Upper lobe of right lung (tissue), 1 donor: ENCODE results near the gene MRPL9. TPM values are rescaled to one million over a fixed set of nuclear protein-coding genes. Genes with fewer than 3 reads are reported as not detected.

ENCODE experiments used
- ATAC-seq: fragments of 200-7000 bp; cut with Tn5 transposase; one replicate; pipeline ENCODE4 v1.9.1; 2020; ENCODE audit warnings: mild to moderate bottlenecking, moderate library complexity
- DNase-seq: peaks from one replicate; pipeline ENCODE4 v3.0.0-alpha.2; 2020
- H3K27ac ChIP-seq: fragments of 200-600 bp; one replicate; pipeline ENCODE4 v1.8.0; 2022
- H3K27me3 ChIP-seq: fragments of 200-600 bp; one replicate; pipeline ENCODE4 v1.8.0; 2022; ENCODE audit warnings: mild to moderate bottlenecking
- H3K36me3 ChIP-seq: fragments of 200-600 bp; one replicate; pipeline ENCODE4 v1.8.0; 2022
- H3K4me1 ChIP-seq: fragments of 200-600 bp; one replicate; pipeline ENCODE4 v1.8.0; 2022
- H3K4me3 ChIP-seq: fragments of 200-600 bp; one replicate; pipeline ENCODE4 v1.8.0; 2022; ENCODE audit warnings: mild to moderate bottlenecking
- H3K9me3 ChIP-seq: fragments of 200-600 bp; one replicate; pipeline ENCODE4 v1.8.0; 2022
- CTCF ChIP-seq: fragments of 200-600 bp; IDR thresholded peaks from one replicate; pipeline ENCODE4 v1.8.0; 2022; ENCODE audit warnings: antibody characterized with exemption
- intact Hi-C: fragments of 100-400 bp; cut with DNase I; formaldehyde crosslinking; loops from one replicate; pipeline ENCODE4 v1.11.0; 2022
- long read RNA-seq: library from polyadenylated mRNA; unstranded; transcript quantifications from one replicate; pipeline ENCODE4 v2.0.0, GENCODE V29; 2021
- total RNA-seq: library from RNA; stranded (reverse); fragmentation: NEBNext Ultra II Directional; extraction: Animal tissue kit (Norgen Biotek cat#: 25700); gene quantifications from one replicate; pipeline ENCODE4 v1.2.1, GENCODE V29; 2021
- donor health status: DM: no; HTN: yes; CAD: no; lungs with severe emphysema.

The MRPL9 gene
- 54.6 TPM for total RNA-seq
- long read RNA-seq, transcript MRPL9-202 (7 exons, 1,296 nt): major isoform, 29 of 49 reads
- long read RNA-seq, transcript MRPL9-201 (6 exons, 882 nt): minor isoform, 5 of 49 reads
- long read RNA-seq, partial matches to known transcripts: 5 of 49 reads
- long read RNA-seq, other reads (novel, unspliced or antisense): 8 of 49 reads

GRCh38 chr1:151762941-151763921 is at the start of gene MRPL9:
TSS of gene MRPL9 (minus strand) at chr1:151763496. CDS start at chr1:151763479, 17 bp downstream.
- Histone ChIP-seq H3K4me3 (peak within 1 kb of the TSS; percentile 67), H3K9me3 (no peaks in the 10 kb centered on the region), H3K27me3 (no peaks in the 10 kb centered on the region), H3K36me3 (peaks cover 38% of the 10 kb centered on the region), H3K27ac (peak within 1 kb of the TSS; percentile 91), H3K4me1 (peaks cover 11% of the 10 kb centered on the region)
- TF ChIP-seq CTCF: no peak
- DNase-seq (peak; percentile 92), ATAC-seq (peak; percentile 98)
- intact Hi-C loops: no loop called here

- DNase-seq: peak; percentile 25
- no peak for TF ChIP-seq CTCF
- no peak for ATAC-seq
- intact Hi-C loops: no loop called here
- no peaks in the 10 kb centered on the region for H3K27me3 ChIP-seq
- H3K36me3 ChIP-seq: no peaks in the 10 kb centered on the region
- no peaks in the 10 kb centered on the region for H3K4me1 ChIP-seq
- no peak overlapping the region for H3K27ac ChIP-seq
- H3K4me3 ChIP-seq: no peak overlapping the region
- H3K9me3 ChIP-seq: no peaks in the 10 kb centered on the region
Observed at GRCh38 chr1:151811181-151811580, 47.9 kb upstream of the MRPL9 start.

- Histone ChIP-seq H3K27me3 (no peaks in the 10 kb centered on the region), H3K4me3 (no peak overlapping the region), H3K27ac (no peak overlapping the region), H3K4me1 (no peaks in the 10 kb centered on the region), H3K36me3 (no peaks in the 10 kb centered on the region), H3K9me3 (no peaks in the 10 kb centered on the region)
- no peak for TF ChIP-seq CTCF
- no peak for ATAC-seq
- intact Hi-C loops: no loop called here
- DNase-seq: no peak
Observed at GRCh38 chr1:151809985-151810556, 46.8 kb upstream of the MRPL9 start.

- Histone ChIP-seq H3K9me3 (no peaks in the 10 kb centered on the region), H3K36me3 (no peaks in the 10 kb centered on the region), H3K4me3 (no peak overlapping the region), H3K27ac (no peak overlapping the region), H3K27me3 (no peaks in the 10 kb centered on the region), H3K4me1 (no peaks in the 10 kb centered on the region)
- no peak for TF ChIP-seq CTCF
- DNase-seq: peak; percentile 17
- ATAC-seq: peak; percentile 46
- intact Hi-C loops: no loop called here
Observed at GRCh38 chr1:151809290-151809984, 46.1 kb upstream of the MRPL9 start.

GRCh38 chr1:151807766-151808165 is 44.5 kb upstream of the MRPL9 start:
- no peak for TF ChIP-seq CTCF
- Histone ChIP-seq H3K4me1 (no peaks in the 10 kb centered on the region), H3K9me3 (no peaks in the 10 kb centered on the region), H3K27ac (no peak overlapping the region), H3K36me3 (no peaks in the 10 kb centered on the region), H3K4me3 (no peak overlapping the region), H3K27me3 (no peaks in the 10 kb centered on the region)
- ATAC-seq (no peak), DNase-seq (no peak)
- intact Hi-C loops: no loop called here
